NCI-H1436 treated with DMSO at 0.1 percent for 48 hours (cell line): ENCODE measurements around the gene TBC1D10A.
"Not testable (repeated sequence)": the region's sequence is repeated elsewhere in the genome, so short reads cannot be mapped to it uniquely, and the experiment has no call there.

ENCODE experiments used
- DNase-seq: peaks from one replicate; lab custom pipeline; 2025; lab: John Stamatoyannopoulos, UW

TBC1D10A gene

DNA sequence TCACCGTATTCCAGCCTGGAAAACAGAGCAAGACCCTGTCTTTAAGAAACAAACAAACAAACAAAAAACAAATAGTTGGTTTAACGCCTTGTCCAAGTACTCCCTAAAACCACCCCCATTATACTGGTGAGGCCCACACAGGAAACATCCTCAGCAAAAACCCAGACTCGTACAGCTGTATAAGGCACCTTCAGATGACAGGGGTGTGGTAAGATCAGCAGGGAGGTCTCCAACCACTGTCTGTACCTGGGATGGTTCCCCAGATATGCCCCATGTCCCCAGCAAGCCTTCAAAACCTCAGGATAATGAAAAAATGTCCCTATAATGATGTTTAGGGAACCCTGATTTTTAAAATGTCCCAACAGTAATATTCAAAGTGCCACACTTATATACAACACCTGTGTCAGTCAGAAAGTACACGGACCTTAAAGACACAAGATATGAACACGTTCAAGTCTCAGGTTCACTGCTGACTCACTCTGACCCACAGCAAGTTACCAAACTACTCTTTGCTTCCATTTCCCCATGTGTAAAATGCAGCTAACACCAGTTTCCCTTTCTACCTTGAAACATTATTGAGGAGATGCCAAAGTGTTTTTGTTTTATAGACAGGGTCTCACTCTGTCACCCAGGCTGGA is 20.6 kb upstream of the TBC1D10A start:
- no peak for DNase-seq

DNA sequence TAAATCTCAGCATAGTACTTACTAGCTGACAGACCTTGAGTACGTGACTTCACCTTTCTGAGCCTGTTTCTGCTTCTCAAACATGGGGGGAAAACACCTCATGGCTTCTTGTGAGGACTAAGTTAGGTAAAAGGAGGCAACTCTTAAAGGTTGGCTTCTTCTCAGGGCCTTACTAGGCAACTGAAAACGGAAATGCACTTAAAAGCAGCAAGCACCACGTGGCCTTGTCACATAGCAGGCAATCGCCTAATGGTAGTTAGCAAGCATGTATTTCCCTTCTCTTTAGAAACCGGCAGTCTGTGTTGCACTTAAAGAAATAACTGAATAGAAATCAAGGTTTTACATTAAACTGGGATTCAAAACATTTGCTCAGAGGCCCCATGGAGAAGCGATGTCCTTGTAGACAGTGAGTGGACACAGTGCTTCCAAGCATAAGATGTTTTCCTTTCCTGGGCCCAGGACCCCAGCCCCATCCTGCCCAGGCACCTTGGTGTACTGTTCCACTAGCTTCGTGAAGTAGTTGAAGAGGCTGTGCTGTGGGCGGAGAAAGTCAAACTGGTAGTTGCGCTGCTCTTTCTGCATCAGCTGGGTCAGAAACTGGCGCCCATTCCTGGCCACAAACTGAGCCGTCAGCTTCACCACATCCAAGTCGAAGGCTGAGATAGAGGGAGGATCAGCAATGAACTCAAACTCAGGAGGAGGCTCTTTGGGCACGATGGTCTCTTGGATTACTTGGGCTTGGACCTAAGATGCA is 17.9 kb upstream of the TBC1D10A start:
- DNase-seq = no peak

DNA sequence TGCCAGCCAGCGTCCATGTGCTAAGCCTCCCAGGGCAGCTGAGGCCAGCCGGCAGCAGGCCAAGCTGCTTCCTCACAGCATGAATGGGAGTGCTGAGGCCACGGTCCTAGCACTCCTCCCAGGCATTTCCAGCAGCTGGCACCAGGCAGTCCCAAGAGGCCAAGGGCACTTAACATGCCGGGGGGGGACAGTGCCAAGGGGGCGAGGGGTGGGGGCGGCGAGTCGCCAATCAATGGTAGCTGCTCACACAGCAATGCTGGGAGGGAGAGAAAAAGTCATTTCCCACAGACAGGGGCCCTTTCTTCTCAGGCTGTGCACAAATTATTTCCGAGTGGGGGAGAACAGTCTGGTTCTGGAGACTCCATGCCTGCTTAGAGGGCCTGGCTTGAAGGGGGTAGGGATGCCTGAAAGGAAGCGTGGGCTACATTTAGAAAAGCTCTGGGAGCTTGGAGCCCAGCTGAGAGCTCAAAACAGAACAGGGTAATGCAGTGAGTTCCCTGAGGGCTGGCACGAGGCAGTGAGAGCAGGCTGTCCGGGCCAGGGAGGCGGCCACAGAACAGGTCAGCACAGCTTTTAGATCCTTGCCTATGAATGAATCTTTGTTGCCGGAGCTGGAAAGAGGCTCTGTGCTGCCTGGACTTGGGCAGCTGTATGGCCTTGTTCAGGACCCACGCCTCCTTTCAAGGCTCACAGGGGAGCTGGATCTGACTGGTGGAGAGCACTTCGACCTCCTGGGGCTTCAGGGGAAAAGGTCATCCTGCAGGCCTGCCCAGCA is 14.4 kb upstream of the TBC1D10A start:
- DNase-seq = no peak

DNA sequence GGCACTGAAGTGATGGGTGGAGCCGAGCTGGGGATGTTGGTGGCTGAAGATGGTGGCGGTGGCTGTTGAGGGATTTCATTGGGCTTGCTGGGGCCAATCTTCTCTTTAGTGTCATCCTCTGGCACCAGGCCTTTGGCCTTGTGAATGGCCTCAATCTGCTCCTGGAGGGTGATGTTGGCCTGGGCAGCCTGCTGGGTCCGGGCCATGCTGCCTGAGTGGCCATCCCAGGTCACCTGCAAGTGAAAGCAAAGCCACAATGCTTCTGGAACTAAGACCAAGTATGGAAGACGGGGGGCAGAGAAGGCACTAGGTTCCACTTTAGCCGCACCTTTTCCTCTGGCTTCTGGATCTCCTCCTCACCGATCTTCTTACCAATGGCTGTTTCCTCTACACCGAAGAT is 12.1 kb upstream of the TBC1D10A start:
- no peak for DNase-seq

DNA sequence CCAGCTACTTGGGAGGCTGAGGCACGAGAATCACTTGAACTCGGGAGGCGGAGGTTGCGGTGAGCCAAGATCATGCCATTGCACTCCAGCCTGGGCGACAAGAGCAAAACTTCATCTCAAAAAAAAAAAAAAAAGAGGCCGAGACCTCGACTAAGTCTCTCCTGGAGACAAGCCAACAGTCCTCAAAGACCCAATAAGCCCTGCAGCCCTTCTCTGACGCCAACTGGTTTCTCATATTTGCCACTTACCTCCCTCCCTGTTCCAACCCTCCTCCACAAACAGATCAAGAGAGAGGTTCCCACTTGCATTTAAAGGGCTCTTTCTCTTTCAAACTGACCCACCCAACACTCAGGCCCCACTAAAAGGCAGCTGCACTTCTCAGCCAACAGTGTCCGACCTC is 11.6 kb upstream of the TBC1D10A start:
- not testable (repeated sequence) for DNase-seq

DNA sequence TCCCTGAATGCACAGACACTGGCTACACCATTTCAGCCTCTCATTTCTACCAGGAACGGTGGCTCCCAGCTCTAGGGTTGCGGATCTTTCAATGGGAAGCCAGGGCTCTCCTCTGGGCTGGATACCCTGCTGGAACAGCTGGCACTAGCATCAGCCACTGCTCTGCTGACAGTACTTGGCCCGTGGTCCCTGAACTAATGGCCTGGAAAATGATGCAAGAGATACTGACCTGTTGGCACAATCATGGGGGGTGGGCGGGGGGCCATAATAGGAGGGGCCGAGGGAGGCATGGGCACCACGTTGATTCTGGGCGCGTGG is 10.7 kb upstream of the TBC1D10A start:
- no peak for DNase-seq

DNA sequence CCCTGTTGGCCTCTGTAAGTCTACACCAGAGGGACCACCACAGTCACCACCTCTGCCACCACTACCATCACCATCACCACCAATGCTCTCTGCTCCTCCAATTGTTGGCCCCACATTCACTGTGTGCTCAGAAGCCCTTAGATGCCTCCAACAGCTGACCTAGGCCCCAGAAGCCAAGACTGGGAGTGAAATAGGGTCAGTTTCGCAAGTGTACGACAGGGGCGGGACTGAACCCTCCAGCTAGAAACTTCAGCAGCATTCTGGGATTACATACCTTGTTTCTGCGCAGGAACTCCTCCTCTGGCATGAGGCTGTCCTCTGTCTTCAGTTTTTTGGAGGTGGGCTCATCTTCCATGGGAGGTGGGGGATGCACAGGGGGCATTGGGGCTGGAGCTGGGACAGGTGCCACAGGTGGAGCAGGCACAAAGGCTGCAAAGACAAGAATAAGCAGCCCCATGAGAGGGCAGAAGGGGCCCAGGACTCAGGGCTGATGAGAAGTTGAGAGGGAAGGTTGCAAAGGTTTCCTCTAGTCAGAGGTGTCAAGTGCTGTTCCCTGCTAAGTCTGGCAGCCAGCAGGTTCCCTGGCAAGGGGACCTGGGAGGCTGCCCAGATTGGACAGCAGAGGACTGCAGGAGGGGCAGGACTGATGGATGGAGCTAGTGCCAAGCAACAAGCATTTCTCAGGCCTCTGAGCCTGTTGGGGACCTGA is 10.2 kb upstream of the TBC1D10A start:
- no peak for DNase-seq

DNA sequence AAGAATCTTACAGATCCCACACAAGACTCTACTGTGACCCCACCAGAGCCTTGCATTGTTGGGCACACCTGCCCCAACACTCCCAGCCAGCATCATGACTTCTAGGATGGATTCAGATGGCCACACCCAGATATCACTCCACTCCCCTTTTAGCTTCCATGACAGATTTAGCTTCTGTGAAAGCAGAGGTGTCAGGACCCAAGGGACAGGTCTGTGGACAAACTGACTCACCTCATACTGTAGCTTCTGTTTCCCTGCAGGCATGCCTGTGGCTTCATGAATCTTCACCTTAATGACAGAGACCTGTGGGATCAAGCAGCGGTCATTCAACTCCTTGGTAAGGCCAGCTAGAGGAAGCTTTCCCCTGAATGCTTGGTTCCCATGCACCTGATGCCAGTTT is 8.5 kb upstream of the TBC1D10A start:
- no peak for DNase-seq

DNA sequence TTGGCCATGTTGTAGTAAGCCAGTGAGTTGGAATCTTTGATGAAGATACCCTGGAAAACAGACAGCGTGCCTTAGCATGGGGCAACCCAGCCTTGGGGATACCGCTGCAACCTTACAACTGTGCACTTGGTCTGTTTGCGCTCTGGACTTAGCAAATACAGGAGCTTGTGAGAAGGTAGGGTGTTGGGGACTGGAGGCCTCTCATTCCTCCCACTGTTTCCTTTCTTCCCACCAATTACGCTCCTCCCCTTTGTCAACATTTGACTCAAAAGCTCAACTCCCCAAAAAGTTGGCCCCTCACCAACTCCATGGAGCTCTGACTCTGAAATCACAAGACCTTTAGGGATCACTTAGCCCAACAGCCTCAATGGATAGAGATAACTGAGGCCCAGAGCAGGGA is 7.9 kb upstream of the TBC1D10A start:
- DNase-seq = no peak

DNA sequence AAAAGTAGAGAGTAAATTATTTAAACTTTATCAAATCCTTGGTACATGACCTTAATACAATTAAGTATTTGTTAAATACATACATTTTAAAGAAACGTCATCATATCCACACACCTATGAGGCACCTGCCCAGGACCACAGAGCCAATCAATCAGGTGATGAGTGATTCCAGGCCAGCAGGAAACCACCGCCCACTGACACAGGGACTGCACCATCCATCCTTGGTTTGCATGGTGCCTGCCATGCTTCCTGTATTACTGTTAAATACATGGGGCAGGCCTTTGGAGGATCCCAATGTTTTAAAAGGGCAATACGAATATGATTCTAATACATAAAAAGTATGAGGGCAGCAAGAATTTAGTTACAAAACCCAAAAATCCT is 7.0 kb upstream of the TBC1D10A start:
- no peak for DNase-seq

DNA sequence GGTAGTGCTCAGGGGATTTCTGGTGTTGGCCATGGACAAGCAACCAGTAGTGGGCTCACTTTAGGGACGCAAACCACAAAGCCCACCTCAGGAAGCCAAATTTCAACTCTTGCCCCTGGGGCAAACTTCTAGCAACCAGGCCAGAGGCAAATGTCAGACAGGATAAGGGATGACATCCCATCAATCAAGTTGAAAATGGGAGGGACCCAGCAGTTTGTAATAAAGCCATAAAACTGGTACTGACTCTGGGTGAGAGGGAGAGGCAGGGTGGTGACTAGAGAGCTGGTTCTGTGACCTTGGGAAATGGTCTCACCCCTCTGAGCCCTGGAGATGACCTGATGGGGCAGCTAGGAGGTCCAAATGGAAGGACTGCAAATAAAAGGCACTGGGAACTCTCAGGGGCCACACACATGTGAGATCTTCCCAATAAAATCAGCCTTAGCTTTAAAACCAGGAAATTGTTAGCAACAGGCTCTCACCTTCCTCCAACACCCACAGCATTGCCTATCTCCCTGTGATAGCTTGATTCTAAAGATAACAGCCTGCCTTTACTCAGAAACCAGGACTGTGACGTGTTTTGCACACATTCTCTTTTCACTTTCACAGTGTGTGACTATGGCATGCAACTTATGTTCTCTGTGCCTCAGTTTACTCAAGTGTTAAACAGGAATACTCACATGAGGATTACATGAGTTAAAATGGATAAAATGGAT is 6.4 kb upstream of the TBC1D10A start:
- no peak for DNase-seq

DNA sequence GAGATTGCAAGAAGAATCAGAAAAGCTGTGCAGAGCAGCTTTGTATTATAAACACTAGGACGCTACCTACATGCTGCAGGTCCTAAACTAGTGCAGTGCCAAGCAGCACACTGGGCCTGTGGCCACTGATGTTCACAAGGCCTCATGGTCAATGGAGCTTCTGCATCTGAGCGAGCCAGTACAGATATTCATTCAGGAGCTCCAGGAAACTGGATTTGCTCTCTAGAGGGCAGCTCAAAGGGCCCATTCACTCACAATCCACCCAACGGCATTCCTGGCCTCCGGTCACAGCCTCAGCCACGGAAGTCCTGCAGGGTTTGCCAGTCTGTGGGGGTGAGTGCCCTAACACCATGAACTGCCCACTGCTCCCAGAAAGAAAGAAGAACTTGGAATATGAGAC is 5.8 kb upstream of the TBC1D10A start:
- no peak for DNase-seq

DNA sequence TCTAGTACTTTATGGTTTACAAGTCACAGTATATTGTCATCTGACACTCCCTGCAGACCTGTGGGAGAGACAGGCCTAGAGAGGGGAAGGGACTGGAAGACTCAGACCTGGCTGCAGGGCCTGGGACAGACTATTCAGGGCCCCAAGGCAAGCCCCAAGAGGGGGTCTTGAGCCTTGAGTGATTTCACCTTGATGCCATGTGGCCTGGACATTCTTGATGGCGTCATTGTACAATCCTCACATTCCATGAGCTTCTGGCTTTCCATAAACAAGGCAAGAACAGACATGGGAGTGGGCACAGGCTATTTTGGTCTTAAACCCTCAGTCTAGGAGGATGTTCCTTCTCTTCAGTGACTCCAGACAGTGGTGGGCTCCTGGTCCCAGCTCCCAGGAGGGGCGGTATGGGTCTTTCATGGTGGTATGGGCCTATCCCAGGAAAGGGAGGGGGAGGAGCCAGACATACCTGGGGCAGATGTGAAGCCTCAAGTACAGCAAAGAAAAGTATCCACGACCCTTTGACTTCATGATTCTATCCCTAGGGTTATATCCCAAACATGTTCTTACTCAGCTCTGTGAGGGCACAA is 1.8 kb upstream of the TBC1D10A start:
- no peak for DNase-seq

DNA sequence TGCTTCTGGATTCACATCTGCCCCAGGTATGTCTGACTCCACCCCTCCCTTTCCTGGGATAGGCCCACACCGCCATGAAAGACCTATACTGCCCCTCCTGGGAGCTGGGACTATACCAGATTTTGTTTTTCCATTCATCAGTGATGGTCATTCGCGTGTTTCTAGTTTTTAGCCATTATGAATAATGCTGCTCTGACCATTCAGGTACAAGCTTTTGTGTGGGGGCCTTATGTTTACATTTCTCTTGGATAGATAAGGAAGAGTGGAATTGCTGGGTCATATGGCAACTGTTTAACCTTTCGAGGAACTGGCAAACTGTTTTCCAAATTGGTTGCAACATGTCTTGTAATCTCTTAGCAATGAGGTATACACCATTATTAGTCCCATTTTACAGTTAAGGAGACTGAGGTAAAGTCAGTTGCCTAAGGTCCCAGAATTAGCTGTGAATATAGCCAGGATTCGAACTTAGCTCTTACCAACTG is 1.2 kb upstream of the TBC1D10A start:
- no peak for DNase-seq

DNA sequence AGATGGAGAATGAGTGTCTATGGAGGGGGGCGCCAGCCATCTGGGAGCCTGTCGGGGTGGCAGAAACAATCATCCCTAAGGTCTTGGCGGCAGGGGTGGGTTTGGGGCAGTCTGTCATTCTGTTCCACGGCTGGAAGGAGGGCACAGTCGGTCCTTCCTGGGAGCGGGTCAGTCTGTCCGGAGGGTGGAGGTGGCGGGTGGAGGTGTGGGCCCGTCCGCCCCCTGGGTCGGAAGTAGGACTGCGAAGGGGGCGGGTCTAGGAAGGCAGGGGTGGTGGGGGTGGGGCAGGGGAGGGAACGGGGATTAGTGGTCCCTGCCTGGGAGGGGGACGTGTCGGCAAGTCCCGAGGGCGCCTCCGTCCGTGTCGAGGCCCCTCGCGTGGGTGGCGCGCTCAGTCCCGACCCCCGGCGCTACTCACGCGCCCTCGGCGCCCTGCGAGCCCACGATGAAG is 461 bp downstream of the TBC1D10A start:
- DNase-seq = no peak

DNA sequence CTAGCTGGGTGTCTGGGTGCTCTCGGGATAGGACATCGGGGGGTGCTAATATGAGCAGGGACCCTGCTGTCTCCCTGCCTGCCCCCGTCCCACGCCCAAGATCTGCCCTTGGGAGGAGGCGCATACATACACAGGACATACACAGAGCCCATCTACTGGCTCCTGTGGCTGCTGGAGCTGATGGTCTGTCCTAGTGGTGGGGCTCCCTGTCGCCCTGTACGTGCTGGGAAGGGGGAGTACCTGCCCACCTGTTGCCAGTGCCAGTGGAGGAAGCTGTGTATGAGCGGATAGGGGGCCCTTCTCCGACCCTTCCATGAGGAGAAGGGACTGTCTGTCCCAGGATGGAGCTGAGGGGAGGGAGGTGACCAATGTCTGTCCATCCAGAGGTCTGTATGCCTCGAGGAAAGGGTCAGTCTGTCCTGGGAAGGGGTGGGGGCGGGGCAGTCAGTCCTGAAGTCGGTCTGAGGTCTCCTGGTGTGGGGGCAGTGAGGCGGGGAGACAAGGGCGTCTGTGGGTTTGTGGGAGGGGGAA is 952 bp downstream of the TBC1D10A start:
- no peak for DNase-seq

DNA sequence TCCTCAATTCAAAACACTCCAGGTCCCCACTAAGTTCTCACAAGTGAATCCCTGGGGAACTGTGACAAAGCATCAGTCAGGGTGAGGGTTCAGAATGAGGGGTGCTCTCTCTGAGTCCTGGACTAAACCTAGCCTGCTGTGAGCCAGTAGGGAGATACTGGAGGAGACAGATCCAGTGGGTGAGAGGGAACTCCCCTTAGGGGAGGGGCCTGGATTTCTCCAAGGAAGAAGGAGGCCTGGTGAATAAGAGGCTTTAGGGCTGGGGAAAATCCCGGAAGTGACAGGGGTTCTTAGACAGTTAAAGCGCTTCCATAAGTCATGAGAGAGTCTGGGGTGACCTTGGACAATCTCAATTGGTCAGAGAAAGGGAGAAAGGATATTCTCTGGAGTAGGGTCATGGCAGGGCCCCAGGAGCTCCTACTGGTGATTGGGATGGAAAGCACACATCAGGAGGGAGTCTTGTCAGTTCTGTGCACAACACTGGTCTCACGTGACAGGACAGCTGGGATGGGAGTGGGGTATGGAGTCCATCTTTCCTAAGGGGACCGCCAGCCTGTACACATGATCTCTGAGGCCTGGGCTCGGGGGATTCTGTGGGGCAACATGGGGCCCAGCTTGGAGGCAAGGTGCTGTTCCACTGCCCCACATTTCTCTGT is 1.5 kb downstream of the TBC1D10A start:
- DNase-seq = no peak

DNA sequence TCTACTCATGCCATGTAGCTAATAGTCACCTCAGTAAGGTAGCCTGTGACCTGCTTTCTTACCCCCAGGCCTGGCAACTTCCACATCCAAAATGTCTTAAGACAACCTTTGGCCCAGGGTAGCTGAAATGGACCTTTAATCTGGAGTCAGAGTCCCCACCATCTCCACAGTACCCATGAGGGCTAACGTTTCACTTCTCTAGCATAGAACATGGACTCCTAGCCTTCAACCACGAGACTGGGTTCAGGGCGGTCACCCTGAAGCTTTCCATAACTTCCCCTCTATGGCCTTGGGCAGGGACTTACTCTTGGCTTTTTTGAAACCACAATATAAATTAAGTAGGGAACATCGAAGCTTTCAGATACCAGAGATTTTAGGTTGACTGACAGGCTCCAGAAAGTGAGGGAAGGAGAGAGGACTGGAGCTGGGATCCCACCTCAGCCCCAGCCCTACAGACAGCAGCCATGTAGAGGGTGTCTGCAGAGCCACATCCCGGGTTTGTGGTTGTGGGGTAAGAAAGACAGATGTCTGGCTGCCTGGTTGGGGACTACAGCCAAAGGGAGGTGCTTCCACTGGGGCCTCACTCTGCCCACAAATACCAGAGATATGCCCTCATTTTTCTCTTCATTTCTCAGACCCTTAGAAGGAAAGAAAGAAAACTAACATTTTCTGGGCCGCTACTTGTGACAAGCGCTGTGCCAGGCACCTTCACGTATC is 2.6 kb downstream of the TBC1D10A start:
- no peak for DNase-seq

DNA sequence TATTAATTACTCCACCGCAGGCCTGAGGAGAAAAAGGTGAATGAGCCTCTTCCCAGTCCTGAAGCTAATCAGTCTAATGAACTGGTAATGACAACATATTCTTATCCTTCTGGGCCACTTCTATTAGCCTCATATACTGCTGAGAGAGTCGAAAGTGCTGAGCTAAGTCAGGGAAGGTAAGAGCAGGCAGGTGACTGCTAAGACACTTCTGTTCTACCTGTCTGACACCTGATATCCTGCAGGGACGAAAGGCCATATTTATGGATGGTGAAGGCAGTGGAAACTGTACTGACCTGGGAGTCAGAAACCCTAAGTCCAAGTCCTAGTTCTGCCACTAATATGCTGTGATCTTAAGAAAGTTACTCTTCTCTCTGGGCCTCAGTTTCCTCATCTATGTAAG is 3.5 kb downstream of the TBC1D10A start:
- DNase-seq = no peak

DNA sequence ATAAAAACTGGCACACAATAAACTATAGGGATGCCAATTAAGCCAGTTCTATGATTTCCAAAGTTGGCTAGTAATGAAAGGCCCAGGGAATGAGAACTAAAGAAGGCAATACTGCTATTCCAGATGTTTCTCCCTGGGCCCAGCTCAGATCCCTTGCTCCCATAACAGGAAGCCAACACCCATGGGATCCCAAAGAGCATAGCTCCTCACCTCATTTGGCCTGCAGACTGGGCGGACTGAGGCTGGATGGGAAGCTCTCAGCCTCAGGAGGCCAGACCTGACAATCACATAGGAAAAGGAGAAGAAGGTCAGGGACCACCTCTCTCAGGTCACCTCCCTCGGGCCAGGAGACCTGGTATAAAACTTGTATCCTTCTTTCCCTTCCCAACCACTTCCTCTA is 5.3 kb downstream of the TBC1D10A start:
- DNase-seq = no peak
